ENCODE measurements around the gene MRPL38. TPM values are rescaled to one million over a fixed set of nuclear protein-coding genes. Genes with fewer than 3 reads are reported as not detected.

Gene MRPL38
- total and polyA plus RNA-seq, 2 donors (not counting 1 experiment from before 2014, with no cell fraction given) = 126 to 127 TPM

- H3K4me1 Mint-ChIP-seq = peaks cover 20% of the 10 kb centered on the region
- ATAC-seq (ENCODE audit: low read depth) (no peak), DNase-seq (no peak)
- Histone ChIP-seq H3K9ac (ENCODE audit: low read length) (no peak overlapping the region), H2AFZ (ENCODE audit: insufficient read depth, low read depth, low read length, poor library complexity, severe bottlenecking) (no peak overlapping the region), H3K4me1 (ENCODE audit: control insufficient read depth in 2 of 2, insufficient read depth in 2 of 2, low read length in 2 of 2) (peaks cover 12 to 14% of the 10 kb centered on the region in 2 donors), H3K9me3 (ENCODE audit: control extremely low read depth in 1 of 3, control insufficient read depth in 2 of 3, insufficient read depth in 1 of 3, low read length in 2 of 3) (no peaks in the 10 kb centered on the region), H3K4me3 (ENCODE audit: control extremely low read depth in 1 of 5, extremely low read depth in 1 of 5, insufficient read depth in 1 of 5, low read depth in 2 of 5, low read length in 4 of 5) (no peak overlapping the region), H4K20me1 (ENCODE audit: control insufficient read depth, insufficient read depth, low read length, poor library complexity, severe bottlenecking) (peaks cover 28% of the 10 kb centered on the region), H3K27me3 (replicated peaks in 1 of 4; ENCODE audit: control extremely low read depth in 1 of 4, control insufficient read depth in 3 of 4, insufficient read depth in 4 of 4, low read length in 3 of 4) (no peaks in the 10 kb centered on the region), H3K27ac (ENCODE audit: low read length in 2 of 2) (no peak overlapping the region), H3K4me2 (replicated peaks; ENCODE audit: low read depth, low read length, poor library complexity, severe bottlenecking) (no peak overlapping the region), H3K36me3 (replicated peaks in 1 of 2; ENCODE audit: control extremely low read depth in 1 of 2, control insufficient read depth in 1 of 2, extremely low read depth in 1 of 2, insufficient read depth in 2 of 2, low read length in 1 of 2) (peaks cover 2 to 8% of the 10 kb centered on the region in 2 experiments), H3K79me2 (ENCODE audit: control insufficient read depth, insufficient read depth, low read length) (peaks cover 24% of the 10 kb centered on the region)
- H3K4me3 Mint-ChIP-seq = no peak overlapping the region
- H3K27me3 Mint-ChIP-seq = no peaks in the 10 kb centered on the region
- POLR2A ChIA-PET = no interaction called here
- H3K27ac Mint-ChIP-seq = no peak overlapping the region
- CTCF ChIA-PET = interaction anchor here (1.2 kb wide), 1 partner anchor 14 kb away, joined by 3 read pairs; the partner anchor contains the start of gene TRIM47
- intact Hi-C loops (cut with micrococcal nuclease) = no loop called here
- H3K9me3 Mint-ChIP-seq (ENCODE audit: insufficient read depth) = no peaks in the 10 kb centered on the region
- TF ChIP-seq CTCF (IDR thresholded peaks at IDR 0.05) (no peak), EZH2 (IDR thresholded peaks at IDR 0.05; ENCODE audit: borderline replicate concordance, insufficient read depth, low read depth, low read length, poor library complexity, severe bottlenecking) (no peak)
- WGBS (ENCODE audit: insufficient coverage) = 94% methylated on average over 32 of the region's 32 CpGs
Observed at GRCh38 chr17:75891605-75892555, 12.8 kb downstream of the MRPL38 start.

DNA sequence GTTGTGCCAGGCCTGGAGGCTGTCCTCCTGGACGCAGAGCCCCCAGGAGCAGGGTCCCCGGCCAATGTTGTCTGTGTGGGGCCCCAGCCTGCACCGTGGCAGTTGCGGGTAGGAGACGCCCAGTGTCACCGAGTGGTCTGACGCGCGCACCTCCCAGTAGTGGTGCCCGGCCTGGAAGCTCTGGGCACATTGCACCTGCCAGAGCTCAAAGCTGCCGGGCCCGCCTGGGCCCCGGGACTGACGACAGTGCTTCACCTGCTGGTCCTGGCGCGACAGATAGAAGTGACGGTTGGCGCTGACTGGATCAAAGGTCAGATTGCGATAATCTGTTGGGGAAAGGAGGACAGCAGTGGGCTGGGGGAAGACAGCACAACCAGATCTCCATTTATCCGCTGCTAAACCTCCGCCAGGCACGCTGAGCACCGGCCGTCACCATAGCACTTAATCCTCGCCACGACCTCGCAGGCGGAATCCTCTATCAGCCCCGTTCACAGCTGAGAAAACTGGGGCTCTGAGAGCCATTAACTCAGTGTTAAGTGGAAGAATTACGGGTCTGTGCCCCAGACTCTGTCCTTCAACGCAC, 13.6 kb downstream of the MRPL38 start:
- H3K27ac ChIP-seq (ENCODE audit: low read length in 2 of 2) = no peak overlapping the region
- H2AFZ ChIP-seq (ENCODE audit: insufficient read depth, low read depth, low read length, poor library complexity, severe bottlenecking) = no peak overlapping the region
- Mint-ChIP-seq H3K9me3 (ENCODE audit: insufficient read depth) (no peaks in the 10 kb centered on the region), H3K27ac (no peak overlapping the region), H3K4me1 (peaks cover 20% of the 10 kb centered on the region), H3K4me3 (no peak overlapping the region), H3K27me3 (no peaks in the 10 kb centered on the region)
- no peaks in the 10 kb centered on the region for H3K27me3 ChIP-seq (replicated peaks in 1 of 4; ENCODE audit: control extremely low read depth in 1 of 4, control insufficient read depth in 3 of 4, insufficient read depth in 4 of 4, low read length in 3 of 4)
- H3K9ac ChIP-seq (ENCODE audit: low read length) = no peak overlapping the region
- no peak overlapping the region for H3K4me3 ChIP-seq (ENCODE audit: control extremely low read depth in 1 of 5, extremely low read depth in 1 of 5, insufficient read depth in 1 of 5, low read depth in 2 of 5, low read length in 4 of 5)
- peaks cover 28% of the 10 kb centered on the region for H4K20me1 ChIP-seq (ENCODE audit: control insufficient read depth, insufficient read depth, low read length, poor library complexity, severe bottlenecking)
- peaks cover 12 to 14% of the 10 kb centered on the region in 2 donors for H3K4me1 ChIP-seq (ENCODE audit: control insufficient read depth in 2 of 2, insufficient read depth in 2 of 2, low read length in 2 of 2)
- H3K9me3 ChIP-seq (ENCODE audit: control extremely low read depth in 1 of 3, control insufficient read depth in 2 of 3, insufficient read depth in 1 of 3, low read length in 2 of 3) = no peaks in the 10 kb centered on the region
- H3K36me3 ChIP-seq (replicated peaks in 1 of 2; ENCODE audit: control extremely low read depth in 1 of 2, control insufficient read depth in 1 of 2, extremely low read depth in 1 of 2, insufficient read depth in 2 of 2, low read length in 1 of 2) = peaks cover 2 to 8% of the 10 kb centered on the region in 2 experiments
- WGBS (ENCODE audit: insufficient coverage) = 97% methylated on average over 31 of the region's 31 CpGs
- no peak for DNase-seq
- H3K79me2 ChIP-seq (ENCODE audit: control insufficient read depth, insufficient read depth, low read length) = peaks cover 24% of the 10 kb centered on the region
- ATAC-seq (ENCODE audit: low read depth) = no peak
- ChIA-PET POLR2A (no interaction called here), CTCF (no interaction called here)
- TF ChIP-seq CTCF (IDR thresholded peaks at IDR 0.05) (no peak), EZH2 (IDR thresholded peaks at IDR 0.05; ENCODE audit: borderline replicate concordance, insufficient read depth, low read depth, low read length, poor library complexity, severe bottlenecking) (no peak)
- intact Hi-C loops (cut with micrococcal nuclease) = no loop called here
- no peak overlapping the region for H3K4me2 ChIP-seq (replicated peaks; ENCODE audit: low read depth, low read length, poor library complexity, severe bottlenecking)
